RWPE1 (cell line): ENCODE results near the gene IFNE.
A peak's percentile ranks its signal among the peaks of the same experiment; 100 is the strongest.

Experiments used
- CTCF ChIA-PET: fragments of 350-600 bp; sonication (Branson Sonifier 250); formaldehyde crosslinking; extraction: SDS; loops from one replicate; lab custom pipeline; 2021; lab: Yijun Ruan, JAX
- POLR2A ChIA-PET: fragments of 400-600 bp; formaldehyde crosslinking; extraction: SDS; loops from one replicate; lab custom pipeline; 2020; ENCODE audit warnings: antibody characterized with exemption; ENCODE audit not compliant: low non-redundant PET; lab: Yijun Ruan, JAX
- DNase-seq: peaks from one replicate; pipeline ENCODE4 v3.0.0; 2012; ENCODE audit warnings: low spot score
- H3K27ac ChIP-seq: fragments of 450-650 bp; 2 replicates; pipeline ENCODE4 v1.5.1; 2017
- CTCF ChIP-seq: fragments of 450-650 bp; conservative IDR thresholded peaks from 2 replicates; pipeline ENCODE4 v1.5.1; 2017; ENCODE audit warnings: low read depth, mild to moderate bottlenecking

The IFNE gene

GRCh38 chr9:21473236-21473635 is 8.9 kb downstream of the IFNE start:
- TF ChIP-seq CTCF: no peak
- DNase-seq: no peak
- POLR2A ChIA-PET: no interaction called here
- H3K27ac ChIP-seq: no peak overlapping the region
- CTCF ChIA-PET: no interaction called here

GRCh38 chr9:21470126-21470525 is 12.0 kb downstream of the IFNE start:
- ChIA-PET CTCF (interaction anchor here (0.6 to 1.0 kb wide), 2 partner anchors 14 to 1648 kb away, joined by 4 read pairs; no protein-coding TSS in a partner anchor), POLR2A (no interaction called here)
- no peak for TF ChIP-seq CTCF
- H3K27ac ChIP-seq: no peak overlapping the region
- DNase-seq: no peak

- peak; percentile 58 for TF ChIP-seq CTCF
- DNase-seq: peak; percentile 13
- ChIA-PET POLR2A (interaction anchor here (0.7 kb wide), 1 partner anchor 13 kb away, joined by 4 read pairs; no protein-coding TSS in a partner anchor), CTCF (interaction anchor here (0.6 to 0.7 kb wide), 4 partner anchors 27 to 305 kb away, joined by 3 to 4 read pairs (median 4); no protein-coding TSS in a partner anchor)
- no peak overlapping the region for H3K27ac ChIP-seq
Measured at GRCh38 chr9:21465859-21466518, 16.1 kb downstream of the IFNE start.

- ChIA-PET POLR2A (no interaction called here), CTCF (no interaction called here)
- TF ChIP-seq CTCF: no peak
- DNase-seq: no peak
- H3K27ac ChIP-seq: no peak overlapping the region
Measured at GRCh38 chr9:21465138-21465537, 17.0 kb downstream of the IFNE start.

GRCh38 chr9:21461377-21461776 is 20.7 kb downstream of the IFNE start:
- ChIA-PET POLR2A (no interaction called here), CTCF (no interaction called here)
- no peak for TF ChIP-seq CTCF
- DNase-seq: no peak
- no peak overlapping the region for H3K27ac ChIP-seq

GRCh38 chr9:21455320-21455719 is 26.8 kb downstream of the IFNE start:
- ChIA-PET CTCF (interaction anchor here (0.6 kb wide), 1 partner anchor 219 kb away, joined by 3 read pairs; no protein-coding TSS in a partner anchor), POLR2A (no interaction called here)
- H3K27ac ChIP-seq: no peak overlapping the region
- DNase-seq: peak; percentile 33
- peak; percentile 46 for TF ChIP-seq CTCF
